GM06990 (cell line): ENCODE measurements around the gene CAMK2A.

ENCODE experiments used
- DNase-seq: peaks from one replicate; pipeline ENCODE4 v3.0.0-alpha.2; 2011; ENCODE audit not compliant: insufficient read length; ENCODE audit errors: extremely low read depth
- H3K27me3 ChIP-seq: replicated peaks from 2 replicates; pipeline ENCODE4 v1.6.0; 2011; ENCODE audit warnings: low read length; ENCODE audit not compliant: control insufficient read depth, insufficient read depth
- H3K36me3 ChIP-seq: 2 replicates; pipeline ENCODE4 v1.5.1; 2011; ENCODE audit warnings: low read length; ENCODE audit not compliant: control insufficient read depth, insufficient read depth
- H3K4me3 ChIP-seq: replicated peaks from 2 replicates; pipeline ENCODE4 v1.5.1; 2011; ENCODE audit warnings: low read depth, mild to moderate bottlenecking, control low read depth, low read length
- CTCF ChIP-seq: IDR thresholded peaks from 2 replicates; pipeline ENCODE4 v1.5.1; 2011; ENCODE audit warnings: low read length, control low read depth, mild to moderate bottlenecking, inconsistent platforms; ENCODE audit not compliant: insufficient read depth, poor library complexity, severe bottlenecking

Gene CAMK2A

GRCh38 chr5:150178262-150178661, 111.3 kb downstream of the CAMK2A start:
- no peak for TF ChIP-seq CTCF
- no peak overlapping the region for H3K4me3 ChIP-seq
- DNase-seq = no peak
- H3K36me3 ChIP-seq = no peaks in the 10 kb centered on the region
- H3K27me3 ChIP-seq = peaks cover 2% of the 10 kb centered on the region

- TF ChIP-seq CTCF = no peak
- DNase-seq = no peak
- no peak overlapping the region for H3K4me3 ChIP-seq
- no peaks in the 10 kb centered on the region for H3K36me3 ChIP-seq
- H3K27me3 ChIP-seq = peaks cover 2% of the 10 kb centered on the region
Observed at GRCh38 chr5:150177721-150178120, 111.9 kb downstream of the CAMK2A start.

- no peak for TF ChIP-seq CTCF
- Histone ChIP-seq H3K4me3 (no peak overlapping the region), H3K27me3 (peaks cover 2% of the 10 kb centered on the region), H3K36me3 (no peaks in the 10 kb centered on the region)
- DNase-seq = no peak
Observed at GRCh38 chr5:150176745-150177477, 112.7 kb downstream of the CAMK2A start.

- TF ChIP-seq CTCF = peak; percentile 56
- peaks cover 2% of the 10 kb centered on the region for H3K27me3 ChIP-seq
- DNase-seq = no peak
- H3K36me3 ChIP-seq = no peaks in the 10 kb centered on the region
- H3K4me3 ChIP-seq = no peak overlapping the region
Observed at GRCh38 chr5:150175536-150175935, 114.0 kb downstream of the CAMK2A start.

- Histone ChIP-seq H3K27me3 (peaks cover 2% of the 10 kb centered on the region), H3K4me3 (no peak overlapping the region), H3K36me3 (no peaks in the 10 kb centered on the region)
- TF ChIP-seq CTCF = no peak
- DNase-seq = no peak
Observed at GRCh38 chr5:150175076-150175475, 114.5 kb downstream of the CAMK2A start.

- peaks cover 2% of the 10 kb centered on the region for H3K27me3 ChIP-seq
- DNase-seq = no peak
- no peaks in the 10 kb centered on the region for H3K36me3 ChIP-seq
- TF ChIP-seq CTCF = no peak
- no peak overlapping the region for H3K4me3 ChIP-seq
Observed at GRCh38 chr5:150174285-150174684, 115.3 kb downstream of the CAMK2A start.
